Measurements from ENCODE around the gene CCDC158.
"Not testable (repeated sequence)": the region's sequence is repeated elsewhere in the genome, so short reads cannot be mapped to it uniquely, and the experiment has no call there.

The CCDC158 gene

DNA sequence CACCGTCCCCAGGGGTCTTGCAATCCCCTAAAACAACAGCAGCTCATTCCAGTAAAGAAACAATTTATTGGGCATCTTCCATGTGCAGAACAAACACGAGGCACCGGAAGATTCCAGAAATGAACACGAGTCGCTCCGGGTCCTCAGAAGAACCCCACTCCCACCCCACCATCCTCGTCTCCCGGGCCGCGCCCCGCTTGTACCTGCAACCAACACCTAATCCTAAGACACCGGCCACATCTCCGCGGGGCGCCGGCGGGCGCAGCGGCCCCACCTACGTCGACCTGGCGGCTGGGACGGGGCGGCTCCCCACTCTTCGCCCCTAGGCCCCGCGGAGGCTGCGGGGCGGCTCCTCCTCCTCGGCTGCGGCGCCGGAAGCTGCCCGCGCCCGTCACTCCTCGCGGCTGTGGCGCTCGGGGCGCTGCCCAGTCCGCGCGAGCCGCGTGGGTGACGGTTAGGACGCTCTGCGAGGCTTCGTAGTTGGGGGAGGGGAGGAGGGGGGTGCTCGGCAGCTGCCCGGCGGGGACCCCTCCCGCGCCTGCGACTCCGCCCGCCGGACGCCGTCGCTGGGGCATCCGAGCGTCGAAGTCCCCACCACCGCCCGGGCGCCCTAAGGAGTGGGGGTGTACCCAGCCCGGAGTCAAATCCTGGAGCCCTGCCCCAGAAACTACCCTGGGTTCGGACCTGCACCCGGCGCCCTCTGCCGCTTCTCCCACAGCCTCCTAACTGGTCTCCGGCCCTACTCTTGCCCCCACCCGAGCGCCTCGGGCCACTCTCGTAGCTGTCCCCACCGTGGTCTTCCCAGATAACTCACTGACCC is at the start of gene CCDC158:
Gene CCDC158, minus strand, starts transcription at position 380 of the 820 bp plus-strand sequence. CDS start 17,934 bp downstream, outside the sequence.
- no peak for DNase-seq (ENCODE audit: low read depth)

DNA sequence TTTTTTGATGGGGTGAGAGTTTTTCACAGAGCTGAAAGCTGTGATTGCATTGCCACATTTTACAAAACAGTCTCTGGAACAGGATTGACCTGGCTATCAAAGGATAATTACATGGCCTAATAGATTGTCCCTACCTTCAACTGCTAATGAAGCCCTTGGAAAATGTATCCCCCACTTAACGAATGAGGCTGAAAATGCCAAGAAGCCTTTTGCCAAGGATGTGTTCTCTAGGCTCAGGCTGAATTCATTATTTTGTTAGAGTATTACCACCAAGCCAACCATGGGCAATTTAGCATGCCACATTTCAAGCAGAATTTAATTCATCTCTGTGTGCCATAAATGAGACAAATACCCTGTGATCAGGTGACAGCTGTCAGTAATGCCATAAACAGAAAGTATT is 49.6 kb upstream of the CCDC158 start:
- DNase-seq (ENCODE audit: low read depth) = no peak

DNA sequence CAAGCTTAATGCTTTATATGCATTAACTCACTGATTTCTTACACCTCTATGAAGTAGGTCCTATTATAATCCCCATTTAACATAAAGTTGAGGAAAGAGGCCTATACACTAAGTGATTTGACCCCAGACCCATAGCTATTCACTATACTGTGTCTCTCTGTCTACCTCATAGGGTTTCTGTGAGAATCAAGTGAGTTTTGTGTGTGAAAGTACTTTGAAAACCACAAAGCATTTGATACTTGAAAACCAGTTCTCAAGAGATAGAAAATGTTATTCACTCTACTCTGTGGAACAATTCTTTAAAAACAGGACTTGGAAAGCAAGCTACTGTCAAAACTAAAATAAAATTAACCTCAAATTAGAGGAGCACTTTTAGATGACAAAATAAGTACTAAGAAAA is 49.1 kb upstream of the CCDC158 start:
- DNase-seq (ENCODE audit: low read depth) = no peak

DNA sequence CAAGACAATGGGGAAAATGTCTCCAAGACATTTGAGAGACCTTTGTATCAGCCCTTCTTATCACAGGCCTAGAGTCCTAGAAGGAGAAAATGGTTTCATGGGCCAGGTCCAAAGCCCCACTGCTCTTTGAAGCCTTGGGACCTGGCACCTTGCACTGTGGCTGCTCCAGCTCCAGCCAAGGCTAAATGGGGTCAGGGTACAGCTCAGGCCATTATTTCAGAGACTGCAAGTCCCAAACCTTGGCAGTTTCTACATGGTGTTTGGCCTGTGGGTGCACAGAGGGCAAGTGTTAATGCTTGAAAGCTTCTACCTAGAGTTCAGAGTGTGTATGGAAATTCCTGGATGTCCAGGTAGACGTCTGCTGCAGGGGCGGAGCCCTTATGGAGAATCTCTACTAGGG is 42.6 kb upstream of the CCDC158 start:
- no peak for DNase-seq (ENCODE audit: low read depth)

DNA sequence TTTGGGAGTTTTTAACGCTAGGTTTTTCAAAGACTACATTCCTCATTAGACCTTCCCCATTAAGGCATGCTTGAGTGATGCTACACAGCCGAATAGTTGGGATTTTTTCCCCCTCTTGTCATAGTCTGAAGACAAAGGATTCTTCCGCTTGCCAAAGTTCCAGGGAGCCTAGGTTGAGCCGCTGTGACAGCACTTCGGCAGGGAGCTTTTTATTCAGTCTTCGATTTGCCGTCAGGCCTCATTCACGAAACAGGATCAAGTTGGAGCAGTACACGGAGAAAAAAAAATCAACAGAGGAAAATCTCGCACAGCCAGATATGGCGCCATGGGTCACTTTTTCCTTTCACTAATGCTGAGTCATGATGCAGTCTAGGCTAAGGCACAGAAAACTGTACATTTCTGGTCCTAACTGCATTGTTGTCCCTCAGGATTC is 38.4 kb upstream of the CCDC158 start:
- DNase-seq (ENCODE audit: low read depth) = no peak

DNA sequence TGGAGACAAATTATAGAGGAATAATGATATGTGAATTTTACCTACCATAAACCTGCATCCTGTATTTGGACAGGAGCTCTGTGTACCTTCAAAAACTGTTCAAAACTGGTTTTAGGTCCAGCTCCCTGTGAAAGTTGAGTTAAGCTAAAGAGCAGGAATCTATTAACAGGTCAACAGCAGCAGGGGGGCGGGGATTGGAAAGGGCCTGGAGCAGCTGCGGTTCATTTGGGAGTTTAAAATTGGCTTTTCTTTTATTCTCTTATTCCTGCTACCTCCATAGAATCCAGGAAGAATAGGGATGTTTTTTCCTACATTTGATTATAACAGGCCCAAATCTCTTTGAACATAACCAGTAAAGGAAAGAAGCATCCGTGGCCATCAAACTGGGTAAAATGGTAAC is 37.9 kb upstream of the CCDC158 start:
- no peak for DNase-seq (ENCODE audit: low read depth)

DNA sequence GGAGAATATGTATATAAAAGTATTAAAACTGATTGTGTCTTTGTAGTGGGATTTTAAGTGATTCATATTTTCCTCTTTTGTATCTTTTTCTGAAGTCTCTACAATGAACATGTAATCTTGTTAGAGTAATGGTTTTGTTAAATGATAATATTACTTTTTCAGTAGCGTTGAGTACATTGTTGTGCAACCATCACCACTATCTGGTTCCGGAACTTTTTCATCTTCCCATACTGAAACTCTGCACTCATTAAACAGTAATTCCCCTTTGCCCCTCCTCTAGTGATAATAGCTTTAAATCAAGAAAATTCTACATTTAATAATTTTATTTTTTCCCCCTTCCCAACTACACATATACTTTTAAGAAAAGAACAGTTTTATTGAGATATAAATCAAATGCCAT is 37.4 kb upstream of the CCDC158 start:
- no peak for DNase-seq (ENCODE audit: low read depth)

DNA sequence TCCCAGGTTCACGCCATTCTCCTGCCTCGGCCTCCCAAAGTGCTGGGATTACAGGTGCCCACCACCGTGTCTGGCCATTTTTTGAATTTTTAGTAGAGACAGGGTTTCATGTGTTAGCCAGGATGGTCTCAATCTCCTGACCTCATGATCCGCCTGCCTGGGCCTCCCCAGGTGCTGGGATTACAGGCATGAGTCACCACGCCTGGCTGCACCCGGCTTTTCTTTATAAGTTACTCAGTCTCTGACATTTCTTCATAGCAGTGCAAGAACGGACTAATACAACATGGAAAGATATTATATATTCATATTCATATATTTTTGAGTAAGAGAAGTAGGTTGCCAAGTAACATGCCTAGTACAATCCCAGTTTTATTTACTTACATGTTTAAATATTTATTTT is 36.9 kb upstream of the CCDC158 start:
- no peak for DNase-seq (ENCODE audit: low read depth)

DNA sequence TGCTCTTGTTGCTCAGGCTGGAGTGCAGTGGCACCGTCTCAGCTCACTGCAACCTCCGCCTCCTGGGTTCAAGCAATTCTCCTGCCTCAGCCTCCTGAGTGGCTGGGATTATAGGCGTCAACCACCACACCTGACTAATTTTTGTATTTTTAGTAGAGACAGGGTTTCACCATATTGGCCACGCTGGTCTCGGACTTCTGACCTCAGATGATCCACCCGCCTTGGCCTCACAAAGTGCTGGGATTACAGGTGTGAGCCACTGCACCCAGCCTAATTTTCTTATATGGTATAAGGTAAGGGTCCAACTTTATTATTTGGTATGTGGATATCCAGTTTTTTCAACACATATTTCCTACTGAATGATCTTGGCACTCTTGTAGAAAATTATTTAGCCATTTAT is 33.1 kb upstream of the CCDC158 start:
- not testable (repeated sequence) for DNase-seq (ENCODE audit: low read depth)

DNA sequence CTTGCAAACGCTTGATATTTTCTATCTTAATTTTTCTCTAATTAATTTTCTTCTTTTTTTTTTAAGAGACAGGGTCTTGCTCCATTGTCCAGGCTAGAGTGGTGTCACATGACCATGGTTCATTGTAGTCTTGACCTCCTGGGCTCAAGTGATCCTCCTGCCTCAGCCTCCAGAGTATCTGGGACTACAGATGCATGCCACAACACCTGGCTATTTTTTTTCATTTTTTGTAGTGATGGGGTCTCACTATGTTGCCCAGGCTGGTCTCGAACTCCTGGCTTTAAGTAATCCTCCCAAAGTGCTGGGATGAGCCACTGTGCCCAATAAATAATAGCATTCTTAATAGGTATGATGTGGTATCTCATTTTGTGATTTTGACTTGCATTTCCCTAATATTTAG is 32.3 kb upstream of the CCDC158 start:
- DNase-seq (ENCODE audit: low read depth) = no peak

DNA sequence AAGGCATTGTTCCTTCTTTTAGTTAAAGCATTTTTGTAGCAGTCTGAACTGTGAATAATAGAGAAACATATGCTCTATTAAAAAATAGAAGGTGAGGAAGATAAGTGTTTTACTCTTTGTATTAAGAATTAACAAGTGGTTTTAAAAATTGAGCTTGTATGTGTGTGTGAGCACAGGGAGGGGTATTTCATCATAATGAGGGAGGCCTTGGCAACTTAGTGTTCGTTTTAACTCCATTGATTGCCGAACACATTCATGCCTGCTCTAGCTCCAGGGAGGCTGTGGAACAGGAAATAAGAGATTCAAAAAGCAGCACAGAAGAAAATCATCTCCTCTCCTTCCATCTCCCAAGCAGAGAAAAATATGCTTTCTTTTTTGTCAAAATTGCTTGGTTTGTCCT is 28.9 kb upstream of the CCDC158 start:
- no peak for DNase-seq (ENCODE audit: low read depth)

DNA sequence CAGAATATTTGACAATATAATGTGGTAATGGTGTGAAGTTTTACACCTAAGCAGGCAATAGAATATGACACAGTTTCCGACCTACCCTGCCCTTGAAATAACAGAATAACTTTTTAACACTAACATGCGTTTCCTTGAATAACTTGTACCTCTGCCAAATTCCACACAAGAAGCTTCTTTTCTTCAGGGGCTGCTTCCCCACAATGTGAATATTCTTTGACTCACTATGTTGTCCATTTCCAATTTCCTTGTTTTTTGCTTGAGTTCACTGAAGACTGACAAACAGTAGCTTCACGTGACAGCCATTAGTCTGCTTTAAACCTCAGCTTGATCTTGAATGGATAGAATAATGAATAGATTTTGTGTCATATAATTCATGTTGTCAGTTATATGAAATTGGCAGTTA is 28.4 kb upstream of the CCDC158 start:
- no peak for DNase-seq (ENCODE audit: low read depth)

DNA sequence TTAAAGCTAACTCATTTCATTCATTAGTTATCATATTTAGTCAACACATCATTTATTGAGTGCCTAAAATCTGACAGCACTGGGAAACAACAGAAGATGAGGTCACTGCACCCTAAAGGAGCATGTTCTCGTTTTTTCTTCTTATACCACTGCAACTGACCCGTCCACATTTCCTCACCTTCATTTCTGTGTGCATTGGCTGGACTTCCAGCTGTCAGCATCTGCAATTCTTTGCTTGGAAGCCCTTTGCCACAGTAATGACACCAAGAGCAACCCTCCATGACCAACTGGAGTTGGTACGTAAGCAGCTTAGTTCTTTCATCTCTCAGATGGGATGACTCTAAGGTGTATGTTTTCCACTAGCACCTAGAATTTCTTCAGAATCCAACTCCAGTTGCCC is 27.3 kb upstream of the CCDC158 start:
- no peak for DNase-seq (ENCODE audit: low read depth)

DNA sequence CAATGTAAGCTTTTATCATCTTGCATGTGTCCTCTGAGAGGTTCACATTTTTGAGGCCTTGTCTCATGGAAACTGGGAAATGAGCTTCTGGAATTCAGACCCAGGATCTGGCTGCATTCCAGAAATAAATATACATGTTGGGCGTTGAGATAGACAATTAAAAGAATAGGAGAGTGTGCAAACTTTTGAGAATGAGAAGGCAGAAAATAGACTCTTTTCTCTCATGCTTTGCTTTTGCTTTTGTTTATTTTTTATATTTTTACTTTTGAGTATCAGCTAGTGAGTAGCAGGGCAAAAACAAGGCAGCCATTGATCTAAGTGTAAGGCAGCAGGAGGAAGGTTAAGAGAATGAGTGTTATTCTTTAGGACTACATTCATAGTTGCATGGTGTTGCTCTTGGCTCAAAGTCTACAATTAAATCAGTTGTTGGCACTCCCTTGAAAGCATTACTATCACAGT is 26.5 kb upstream of the CCDC158 start:
- DNase-seq (ENCODE audit: low read depth) = no peak

DNA sequence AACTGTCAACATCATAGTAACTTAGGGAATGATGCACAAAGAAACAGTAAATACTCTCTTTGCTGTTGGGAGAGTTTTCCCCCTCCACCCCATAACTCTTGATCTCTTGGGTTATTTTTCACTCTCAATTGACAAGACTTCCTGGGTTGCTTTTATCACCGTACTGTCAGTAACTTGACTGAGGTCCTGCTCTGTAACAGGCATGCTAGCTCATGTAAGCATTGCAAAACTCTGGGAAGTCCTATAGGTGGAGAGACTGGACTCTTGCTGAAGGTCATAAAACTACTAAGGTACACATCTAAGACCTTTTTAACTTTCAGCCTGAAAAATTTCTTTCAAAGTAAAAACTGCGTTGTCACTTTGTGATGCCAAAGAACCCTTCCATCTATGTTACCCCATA is 25.0 kb upstream of the CCDC158 start:
- DNase-seq (ENCODE audit: low read depth) = no peak

DNA sequence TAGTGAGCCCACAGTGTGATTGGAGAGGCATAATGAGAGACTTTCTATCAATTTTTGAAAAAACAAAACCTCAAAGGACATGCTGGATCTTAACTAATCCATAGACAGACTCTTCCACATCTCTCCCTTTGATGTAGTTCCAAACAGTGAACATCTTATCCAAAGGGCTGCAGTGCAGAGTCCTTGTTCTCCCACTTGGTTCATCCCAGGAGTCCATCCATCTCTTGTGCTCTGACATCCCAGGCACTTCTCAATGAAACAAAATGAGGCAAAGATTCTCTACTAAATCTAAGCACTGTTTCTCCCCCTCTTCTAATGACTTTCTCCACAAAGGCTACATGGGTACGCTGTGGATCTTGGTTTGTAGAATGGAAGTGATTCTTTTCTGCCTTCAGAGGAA is 22.4 kb upstream of the CCDC158 start:
- DNase-seq (ENCODE audit: low read depth) = no peak

DNA sequence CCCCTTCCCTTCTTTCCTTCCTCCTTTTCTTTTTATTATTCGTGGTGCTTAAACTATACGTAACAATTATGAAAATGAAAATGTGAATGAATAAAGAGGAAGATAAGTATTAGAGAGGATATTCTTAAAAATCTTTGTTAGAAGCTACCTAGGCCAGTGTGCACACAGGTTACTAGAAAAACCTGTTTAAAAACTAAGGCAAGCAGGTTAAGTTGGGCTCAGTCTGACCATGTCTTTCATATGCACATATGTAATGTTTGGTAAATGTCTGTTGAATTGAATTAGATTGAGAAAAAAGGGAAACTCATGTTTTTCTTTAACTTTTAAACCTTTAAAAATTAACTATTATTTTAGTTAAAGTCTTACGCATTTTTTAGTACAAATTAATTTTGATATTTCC is 21.9 kb upstream of the CCDC158 start:
- DNase-seq (ENCODE audit: low read depth) = no peak

DNA sequence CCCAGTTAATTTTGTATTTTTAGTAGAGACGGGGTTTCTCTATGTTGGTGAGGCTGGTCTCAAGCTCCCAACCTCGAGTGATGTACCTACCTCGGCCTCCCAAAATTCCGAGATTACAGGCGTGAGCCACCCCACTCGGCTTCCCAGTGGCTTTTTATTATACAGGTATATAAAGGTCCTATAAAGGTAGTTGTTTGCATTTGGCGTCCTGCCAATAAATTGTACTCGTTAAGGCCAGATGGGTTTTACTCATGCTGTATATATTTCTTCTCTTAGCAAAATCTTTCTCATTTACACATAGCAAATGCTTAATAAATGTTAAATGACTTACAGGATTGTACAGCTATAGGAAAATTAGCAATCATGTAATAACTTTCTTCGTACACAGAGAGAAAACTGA is 20.9 kb upstream of the CCDC158 start:
- DNase-seq (ENCODE audit: low read depth) = no peak

DNA sequence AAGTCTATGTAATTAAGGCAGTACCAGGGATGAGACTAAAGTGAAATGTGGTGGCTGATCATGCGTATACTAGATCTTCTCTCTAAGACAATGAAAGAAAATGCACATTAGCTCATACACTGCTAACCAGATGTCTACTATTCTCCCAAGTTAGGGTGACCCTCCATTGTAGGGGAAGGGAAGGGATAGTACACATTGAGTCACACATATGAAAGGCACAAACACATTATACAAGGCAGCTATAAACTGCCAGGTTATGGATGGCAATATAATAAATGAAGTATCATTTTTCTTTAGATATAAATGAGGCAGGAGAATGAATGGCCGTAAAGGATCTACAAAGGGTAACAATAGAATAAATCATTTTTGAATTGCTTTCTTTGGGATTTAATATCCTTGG is 18.6 kb upstream of the CCDC158 start:
- DNase-seq (ENCODE audit: low read depth) = no peak

DNA sequence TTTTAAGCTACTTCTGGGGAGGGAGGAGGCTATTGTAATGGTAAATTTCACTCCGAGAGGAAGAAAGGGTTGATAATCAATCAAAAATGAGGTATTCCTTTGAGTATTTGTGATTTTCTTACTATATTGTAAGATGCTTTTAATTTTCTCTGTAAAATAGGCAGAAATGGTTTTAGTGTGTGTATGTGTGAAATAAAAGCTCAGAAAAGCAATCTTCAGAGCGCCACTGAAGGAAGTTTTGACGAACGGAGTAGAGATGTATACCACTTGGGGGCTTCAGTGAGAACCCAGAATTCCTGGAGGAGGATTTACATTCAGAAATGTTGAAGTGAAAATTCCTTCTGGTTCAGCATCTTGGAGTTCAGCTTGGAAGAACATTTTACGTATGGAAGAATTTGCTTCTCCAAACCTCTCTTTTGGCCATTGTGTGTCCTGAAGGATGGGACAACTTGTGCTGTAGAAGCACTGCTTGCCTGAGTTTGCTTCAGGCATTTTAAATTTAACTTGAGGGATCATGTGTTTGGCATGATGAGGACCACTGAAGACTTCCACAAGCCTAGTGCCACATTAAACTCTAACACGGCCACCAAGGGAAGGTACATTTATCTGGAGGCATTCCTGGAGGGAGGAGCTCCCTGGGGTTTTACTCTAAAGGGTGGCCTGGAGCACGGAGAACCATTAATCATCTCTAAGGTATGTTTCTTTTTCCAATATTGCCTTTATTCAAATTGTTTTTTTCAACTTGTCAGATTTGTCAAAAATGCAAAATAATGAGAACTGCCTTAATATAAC is 14.8 kb upstream of the CCDC158 start:
- no peak for DNase-seq (ENCODE audit: low read depth)

DNA sequence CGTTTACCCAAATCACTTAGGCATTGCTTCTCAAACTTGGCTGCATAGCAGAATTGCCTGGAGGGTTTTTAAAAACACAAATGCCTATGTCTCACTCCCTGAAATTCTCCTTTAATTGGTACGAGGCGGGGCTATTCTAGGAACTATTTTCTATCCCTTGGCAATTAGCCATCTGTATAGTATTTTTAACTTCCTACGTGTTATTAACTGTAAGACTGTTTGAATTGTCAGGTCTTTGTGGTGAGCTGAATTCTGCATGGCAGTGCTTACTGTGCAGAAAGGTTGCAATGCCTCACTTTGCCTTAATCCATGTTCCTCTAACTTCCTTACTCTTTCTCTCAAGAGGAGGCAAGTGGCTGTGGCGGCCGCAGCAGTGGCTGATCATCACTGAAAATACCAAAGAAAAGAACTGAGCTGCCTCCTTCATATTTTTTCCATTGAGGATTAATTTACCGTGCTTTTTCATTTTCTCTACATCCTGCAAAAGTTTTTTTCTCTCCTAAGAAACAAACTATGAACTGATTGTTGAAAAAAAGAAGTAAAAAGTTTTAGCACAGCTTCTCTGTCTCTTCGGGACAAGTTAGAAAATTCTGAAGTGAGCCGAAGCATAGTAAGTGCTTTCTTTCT is 14.1 kb upstream of the CCDC158 start, which contains the start of gene SHROOM3:
Gene SHROOM3, plus strand, starts transcription at position 329 of the 627 bp plus-strand sequence. CDS start 824 bp downstream, outside the sequence.
- DNase-seq (ENCODE audit: low read depth) = no peak

DNA sequence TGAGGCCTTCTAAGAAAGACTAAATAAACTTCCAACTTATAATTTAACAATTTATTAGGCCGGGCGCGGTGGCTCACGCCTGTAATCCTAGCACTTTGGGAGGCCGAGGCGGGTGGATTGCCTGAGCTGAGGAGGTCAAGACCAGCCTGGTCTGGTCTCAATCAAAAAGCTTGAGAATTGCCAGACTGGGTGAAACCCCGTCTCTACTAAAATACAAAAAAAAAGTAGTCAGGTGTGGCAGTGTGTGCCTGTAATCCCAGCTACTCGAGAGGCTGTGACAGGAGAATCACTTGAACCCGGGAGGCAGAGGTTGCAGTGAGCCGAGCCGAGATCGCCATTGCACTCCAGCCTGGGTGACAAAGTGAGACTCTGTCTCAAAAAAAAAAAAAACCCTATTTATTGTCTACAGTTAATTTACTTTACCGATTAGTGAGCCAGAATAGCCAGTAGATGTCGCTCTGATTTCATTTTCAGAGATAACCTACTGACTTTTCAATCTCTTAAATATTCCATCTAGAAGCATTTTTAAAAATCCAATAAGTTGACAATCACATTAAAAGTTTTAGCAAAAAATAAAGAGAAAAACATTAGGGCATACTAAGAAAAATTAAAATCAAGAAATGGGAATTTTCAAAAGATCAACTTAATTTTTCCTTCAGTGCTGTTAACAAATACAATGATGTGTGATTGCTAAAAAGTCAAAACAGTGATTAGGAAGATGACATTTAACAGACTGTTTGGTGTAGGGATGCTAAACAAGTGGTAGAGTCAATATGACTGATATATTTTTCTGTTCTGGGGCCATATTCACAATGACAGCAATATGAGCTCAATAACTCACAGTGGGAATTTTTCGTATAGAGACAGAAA is 9.8 kb upstream of the CCDC158 start:
- no peak for DNase-seq (ENCODE audit: low read depth)

All from stimulated activated CD8-positive, alpha-beta memory T cell treated with anti-CD3 and anti-CD28 coated beads, Interleukin-15, amount 100 ng/mL, for 1 hour (primary cell).